ENCODE results near the gene SLC35F6.
"Not testable (repeated sequence)": the region's sequence is repeated elsewhere in the genome, so short reads cannot be mapped to it uniquely, and the experiment has no call there.

The SLC35F6 gene

DNA sequence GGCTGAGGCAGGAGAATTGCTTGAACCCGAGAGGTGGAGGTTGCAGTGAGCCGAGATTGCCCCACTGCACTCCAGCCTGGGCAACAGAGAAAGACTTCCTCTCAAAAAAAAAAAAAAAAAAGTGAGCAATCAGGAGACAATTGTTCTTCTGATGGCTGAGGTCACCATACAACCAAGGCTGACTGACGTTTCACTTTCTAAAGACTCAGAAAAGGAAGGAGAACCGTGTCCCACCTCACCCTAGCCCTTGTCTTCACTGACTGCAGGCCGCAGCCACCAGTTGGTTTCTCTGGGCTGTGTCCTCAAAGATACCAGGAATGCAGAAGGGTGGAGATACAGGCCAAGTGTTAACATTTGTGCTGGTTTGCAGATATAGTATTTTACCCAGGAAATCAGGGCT, 7.7 kb upstream of the SLC35F6 start:
- no peak for DNase-seq (ENCODE audit: low read depth)

DNA sequence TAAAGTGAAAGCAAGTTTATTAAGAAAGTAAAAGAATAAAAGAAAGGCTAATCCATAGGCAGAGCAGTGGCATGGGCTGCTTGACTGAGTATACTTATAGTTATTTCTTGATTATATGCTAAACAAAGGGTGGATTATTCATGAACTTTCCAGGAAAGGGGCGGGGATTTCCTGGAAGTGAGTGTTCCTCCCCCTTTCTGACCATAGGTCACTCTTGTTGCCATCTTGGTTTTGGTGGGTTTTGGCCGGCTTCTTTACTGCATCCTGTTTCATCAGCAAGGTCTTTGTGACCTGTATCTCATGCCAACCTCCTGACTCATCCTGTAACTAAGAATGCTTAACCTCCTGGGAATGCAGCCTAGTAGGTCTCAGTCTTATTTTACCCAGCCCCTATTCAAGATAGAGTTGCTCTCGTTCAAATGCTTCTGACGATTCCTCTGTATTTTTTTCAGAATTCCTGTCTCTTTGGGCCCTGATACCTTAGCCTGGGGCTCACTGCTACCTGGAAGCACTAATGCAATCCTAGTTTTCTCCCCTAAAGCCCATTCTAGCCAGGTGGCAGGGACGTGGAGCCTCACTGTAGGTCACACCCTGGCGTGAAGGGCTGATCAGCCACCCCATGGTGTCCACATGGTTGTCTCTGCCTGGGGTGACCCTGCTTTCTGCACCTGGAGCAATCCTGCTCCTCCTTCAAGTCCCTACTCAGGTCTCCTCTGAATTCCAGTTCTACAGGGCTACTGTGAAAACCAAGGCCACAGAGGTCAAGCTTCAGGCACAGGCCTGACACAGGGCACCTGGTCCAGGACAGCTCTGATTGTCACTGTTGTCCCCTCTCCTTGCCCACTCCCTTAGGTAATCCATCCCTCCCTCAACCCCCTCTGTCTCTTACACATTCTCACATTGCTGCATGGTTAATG, 6.0 kb upstream of the SLC35F6 start:
- DNase-seq (ENCODE audit: low read depth): peak; percentile 97

DNA sequence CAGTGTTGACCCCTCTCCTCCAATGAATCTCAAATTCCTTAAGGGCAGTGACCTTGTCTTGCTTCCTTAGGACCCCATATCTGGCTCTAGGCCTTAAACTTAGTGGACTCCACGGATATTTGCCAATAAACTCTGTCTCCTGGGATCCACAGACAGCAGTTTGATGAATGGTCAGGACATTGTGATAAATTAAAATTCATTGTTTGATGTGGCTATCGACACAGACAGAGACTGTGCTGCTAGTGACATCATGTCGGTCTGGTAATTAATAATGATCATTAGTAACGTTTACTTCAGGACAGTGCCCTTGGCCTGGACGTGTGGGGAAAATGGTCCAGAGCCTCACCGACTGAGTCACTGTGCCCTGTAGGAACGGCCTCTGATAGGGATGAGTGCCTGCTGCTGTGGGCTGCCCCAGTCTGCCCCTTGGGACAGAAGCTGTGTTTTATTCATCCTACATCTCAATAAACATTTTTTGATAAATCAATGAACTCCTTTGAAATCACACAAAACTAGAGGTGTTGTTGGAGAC, 5.2 kb upstream of the SLC35F6 start:
- no peak for DNase-seq (ENCODE audit: low read depth)

DNA sequence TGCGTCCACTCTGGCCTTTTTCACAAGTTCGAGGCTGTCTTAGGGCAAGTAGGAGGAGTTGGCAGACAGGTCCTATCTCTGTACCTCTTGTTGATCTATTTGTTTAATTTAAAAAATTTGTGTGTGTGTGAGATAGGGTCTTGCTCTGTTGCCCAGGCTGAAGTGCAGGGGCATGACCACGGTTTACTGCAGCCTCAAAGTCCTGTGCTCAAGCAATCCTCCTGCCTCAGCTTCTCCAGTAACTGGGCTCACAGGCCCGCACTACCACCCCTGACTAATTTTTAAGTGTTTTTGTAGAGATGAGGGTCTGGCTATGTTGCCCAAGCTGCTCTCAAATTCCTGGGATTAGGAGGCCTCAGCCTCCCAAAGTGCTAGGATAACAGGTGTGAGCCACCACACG, 4.2 kb upstream of the SLC35F6 start:
- no peak for DNase-seq (ENCODE audit: low read depth)

- DNase-seq (ENCODE audit: low read depth): not testable (repeated sequence)
Observed at GRCh38 chr2:26760991-26761390, 3.1 kb upstream of the SLC35F6 start.

- no peak for DNase-seq (ENCODE audit: low read depth)
Observed at GRCh38 chr2:26763019-26763418, 1.1 kb upstream of the SLC35F6 start.

DNA sequence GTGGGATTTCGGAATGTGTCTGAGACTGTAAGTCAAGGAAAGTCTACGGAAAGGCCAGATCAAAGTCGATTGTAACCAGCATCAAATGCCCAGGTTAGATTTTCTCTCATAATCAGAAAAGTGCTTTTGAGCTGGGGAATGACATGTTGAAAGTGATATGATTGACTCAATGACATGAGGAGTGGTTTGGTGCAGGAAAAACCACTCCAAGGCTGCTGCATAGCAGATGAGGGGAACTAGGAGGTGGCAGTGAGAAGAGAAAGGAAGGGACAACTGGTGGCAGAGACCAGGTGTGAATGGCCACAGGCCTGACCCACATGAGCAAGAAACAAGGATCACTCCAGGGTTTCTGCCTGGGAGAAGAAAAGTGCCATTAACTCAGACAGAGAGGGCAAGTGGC, 822 bp downstream of the SLC35F6 start:
- DNase-seq (ENCODE audit: low read depth): no peak

GRCh38 chr2:26765475-26766200, 1.6 kb downstream of the SLC35F6 start:
- no peak for DNase-seq (ENCODE audit: low read depth)

DNA sequence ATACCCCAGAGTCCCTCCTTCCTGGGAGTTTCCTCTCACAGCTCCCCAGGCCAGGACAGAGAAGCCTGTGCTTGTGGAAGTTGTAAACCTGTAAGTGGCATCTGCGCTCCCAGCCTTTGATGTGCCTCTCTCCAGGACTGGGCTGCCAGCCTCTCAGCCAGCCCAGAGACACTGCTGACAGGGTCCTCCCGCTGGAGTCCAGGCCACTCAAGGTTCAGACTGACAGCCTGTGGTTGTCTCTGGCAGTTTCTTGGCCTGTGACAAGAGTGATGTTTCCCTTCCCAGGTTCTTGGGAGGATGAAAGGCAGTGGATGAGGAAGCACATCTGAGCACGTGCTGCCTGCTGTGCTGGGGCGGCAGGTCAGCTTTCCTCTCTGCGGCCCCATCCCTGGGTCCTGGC, 3.0 kb downstream of the SLC35F6 start:
- DNase-seq (ENCODE audit: low read depth): no peak

DNA sequence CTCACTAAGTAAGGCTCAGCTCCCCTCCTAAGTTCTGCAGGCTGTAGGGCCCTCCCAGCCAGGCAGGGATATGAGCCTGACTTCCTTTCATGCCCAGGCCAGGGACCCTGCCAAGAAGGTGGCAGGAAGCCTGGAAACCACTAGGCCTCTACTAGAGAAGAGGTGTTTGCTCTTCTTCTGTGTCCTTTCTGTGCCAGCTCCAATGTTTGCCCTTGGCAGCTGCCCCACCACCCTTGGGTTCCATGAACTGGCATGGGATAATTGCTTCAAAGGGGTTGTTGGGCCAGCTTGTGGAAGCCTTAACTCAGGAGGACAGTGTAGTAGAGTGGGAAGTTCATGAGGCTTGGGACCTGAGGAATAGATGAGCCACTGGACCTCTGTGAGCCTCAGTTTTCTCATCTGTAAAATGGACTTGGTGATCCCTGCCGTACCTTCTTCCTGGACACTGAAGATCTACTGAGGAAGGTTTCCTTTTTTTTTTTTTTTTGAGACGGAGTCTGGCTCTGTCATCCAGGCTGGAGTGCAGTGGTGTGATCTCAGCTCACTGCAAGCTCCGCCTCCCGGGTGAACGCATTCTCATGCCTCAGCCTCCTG, 3.9 kb downstream of the SLC35F6 start:
- no peak for DNase-seq (ENCODE audit: low read depth)

DNA sequence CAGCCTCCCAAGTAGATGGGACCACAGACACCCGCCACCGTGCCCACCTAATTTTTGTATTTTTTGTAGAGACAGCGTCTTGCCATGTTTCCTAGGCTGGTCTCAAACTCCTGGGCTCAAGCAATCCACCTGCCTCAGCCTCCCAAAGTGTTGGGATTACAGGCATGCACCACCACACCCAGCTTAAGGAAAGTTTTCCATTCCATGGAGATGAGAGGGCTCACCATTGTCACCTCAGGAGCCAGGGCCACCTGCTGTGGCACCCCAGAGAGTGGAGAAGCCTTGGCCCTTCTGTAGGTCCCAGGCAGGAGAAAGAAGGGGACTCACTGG, 4.6 kb downstream of the SLC35F6 start:
- DNase-seq (ENCODE audit: low read depth): no peak

- DNase-seq (ENCODE audit: low read depth): no peak
Observed at GRCh38 chr2:26769089-26769761, 5.1 kb downstream of the SLC35F6 start.

DNA sequence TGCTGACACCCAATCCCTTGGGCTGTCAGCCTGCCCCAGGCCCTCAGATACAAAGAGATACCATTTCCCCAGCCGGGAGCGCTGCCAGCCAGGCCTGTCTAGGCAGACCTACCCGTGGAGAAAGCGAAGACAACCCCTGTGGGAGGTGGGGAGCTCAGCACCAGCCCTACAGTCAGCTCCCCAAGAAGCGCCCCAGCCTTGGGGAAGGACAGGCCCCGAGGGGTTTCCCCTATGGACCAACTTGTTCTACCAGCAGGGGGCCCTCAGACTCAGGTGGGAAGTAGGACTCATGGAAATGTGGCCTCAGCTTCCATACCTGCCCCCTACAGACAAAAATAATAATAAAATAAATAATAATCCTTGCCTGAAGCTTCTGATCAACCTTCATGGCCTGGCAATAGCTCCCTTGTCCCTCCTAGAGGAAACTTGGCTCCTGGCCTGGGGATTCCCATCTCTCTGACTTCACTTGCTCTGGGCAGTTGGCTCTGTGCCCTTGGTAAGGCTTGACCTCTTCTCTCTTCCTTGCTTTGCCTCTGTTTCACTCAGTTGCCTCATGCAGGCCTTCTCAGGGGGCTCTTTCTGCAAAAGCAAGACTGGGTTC, 7.0 kb downstream of the SLC35F6 start:
- no peak for DNase-seq (ENCODE audit: low read depth)

GRCh38 chr2:26772064-26773001, 8.2 kb downstream of the SLC35F6 start:
- DNase-seq (ENCODE audit: low read depth): no peak

DNA sequence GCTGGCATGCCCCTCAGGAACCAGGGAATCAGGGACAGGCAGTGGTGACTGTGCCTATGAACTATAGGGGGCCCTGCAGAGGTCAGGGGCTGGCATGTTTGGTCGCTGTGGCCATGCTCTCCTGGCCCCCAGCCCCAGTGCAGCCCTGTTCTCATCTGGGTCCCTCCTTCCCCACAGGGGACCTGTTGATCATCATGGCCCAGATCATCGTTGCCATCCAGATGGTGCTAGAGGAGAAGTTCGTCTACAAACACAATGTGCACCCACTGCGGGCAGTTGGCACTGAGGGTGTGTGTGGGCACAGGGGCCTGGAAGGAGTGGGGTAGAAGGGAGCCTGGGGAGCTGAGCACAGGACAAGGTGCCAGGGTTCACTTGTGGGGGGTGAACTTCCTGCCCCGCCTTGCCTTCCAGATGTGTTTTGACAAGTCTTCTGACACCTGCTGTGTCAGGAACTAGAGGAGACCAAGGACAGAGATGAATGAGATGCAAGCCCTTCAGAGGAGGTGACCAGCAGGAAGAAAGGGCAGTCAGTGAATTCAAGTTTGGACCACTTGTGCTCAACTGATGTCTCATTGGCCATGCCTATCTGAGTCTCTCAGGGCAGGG, 12.2 kb downstream of the SLC35F6 start:
- DNase-seq (ENCODE audit: low read depth): no peak

GRCh38 chr2:26778098-26778497, 14.0 kb downstream of the SLC35F6 start:
- DNase-seq (ENCODE audit: low read depth): no peak

DNA sequence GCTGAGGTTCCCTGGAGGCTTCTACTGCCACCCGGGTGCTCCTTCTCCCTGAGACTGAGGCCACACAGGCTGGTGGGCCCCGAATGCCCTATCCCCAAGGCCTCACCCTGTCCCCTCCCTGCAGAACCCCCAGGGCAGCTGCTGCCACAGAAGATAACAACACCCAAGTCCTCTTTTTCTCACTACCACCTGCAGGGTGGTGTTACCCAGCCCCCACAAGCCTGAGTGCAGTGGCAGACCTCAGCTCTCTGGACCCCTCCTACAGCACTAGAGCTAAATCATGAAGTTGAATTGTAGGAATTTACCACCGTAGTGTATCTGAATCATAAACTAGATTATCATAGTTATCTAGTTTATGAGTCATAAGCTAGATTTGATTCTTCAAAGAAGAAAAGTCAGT, 14.4 kb downstream of the SLC35F6 start:
- DNase-seq (ENCODE audit: low read depth): no peak

- DNase-seq (ENCODE audit: low read depth): no peak
Observed at GRCh38 chr2:26780203-26780760, 16.2 kb downstream of the SLC35F6 start.

- no peak for DNase-seq (ENCODE audit: low read depth)
Observed at GRCh38 chr2:26782876-26783704, 19.0 kb downstream of the SLC35F6 start.
